Glutamatergic neuron (in vitro differentiated cells): ENCODE data around the gene SSNA1. TPM values are rescaled to one million over a fixed set of nuclear protein-coding genes. Genes with fewer than 3 reads are reported as not detected.

Experiments
- DNase-seq: peaks from one replicate; pipeline ENCODE4 v3.0.0; 2022
- H3K27ac Mint-ChIP-seq: one replicate; pipeline ENCODE4 v1.8.0; 2020; ENCODE audit warnings: mild to moderate bottlenecking, mixed read lengths, inconsistent platforms; ENCODE audit not compliant: unreplicated experiment
- H3K27me3 Mint-ChIP-seq: one replicate; pipeline ENCODE4 v1.8.0; 2020; ENCODE audit warnings: mild to moderate bottlenecking, moderate library complexity, mixed read lengths, inconsistent platforms; ENCODE audit not compliant: unreplicated experiment
- H3K36me3 Mint-ChIP-seq: one replicate; pipeline ENCODE4 v1.8.0; 2020; ENCODE audit warnings: mild to moderate bottlenecking, mixed read lengths, inconsistent platforms; ENCODE audit not compliant: unreplicated experiment
- H3K4me1 Mint-ChIP-seq: one replicate; pipeline ENCODE4 v1.8.0; 2020; ENCODE audit warnings: mild to moderate bottlenecking, low read depth, mixed read lengths, inconsistent platforms; ENCODE audit not compliant: unreplicated experiment
- H3K4me3 Mint-ChIP-seq: one replicate; pipeline ENCODE4 v1.8.0; 2020; ENCODE audit warnings: mild to moderate bottlenecking, mixed read lengths, inconsistent platforms; ENCODE audit not compliant: unreplicated experiment
- H3K9me3 Mint-ChIP-seq: one replicate; pipeline ENCODE4 v1.8.0; 2020; ENCODE audit warnings: mild to moderate bottlenecking, moderate library complexity, mixed read lengths, inconsistent platforms; ENCODE audit not compliant: unreplicated experiment
- CTCF ChIP-seq: fragments of 200-600 bp; sonication (generic); IDR thresholded peaks from one replicate; pipeline ENCODE4 v1.5.0; 2021; ENCODE audit not compliant: partially characterized antibody, unreplicated experiment
- total RNA-seq: library from RNA; stranded (reverse); fragmentation: NEBNext Ultra II Directional; extraction: Animal tissue kit (Norgen Biotek cat#: 25700); gene quantifications from one replicate; pipeline ENCODE4 v1.2.1, GENCODE V29; 2021; ENCODE audit not compliant: unreplicated experiment

The SSNA1 gene
- total RNA-seq, 1 donor from 2014 or later: 37.3 TPM

- Mint-ChIP-seq H3K9me3 (peaks cover 6% of the 10 kb centered on the region), H3K4me1 (peaks cover 3% of the 10 kb centered on the region), H3K27me3 (peaks cover 4% of the 10 kb centered on the region), H3K4me3 (peak within 1 kb of the TSS; percentile 88), H3K27ac (peak within 1 kb of the TSS; percentile 17), H3K36me3 (no peaks in the 10 kb centered on the region)
- DNase-seq: peak; percentile 57
- TF ChIP-seq CTCF: no peak
These were observed 34.0 kb downstream of the SSNA1 start, which contains the start of gene RNF208 for GRCh38 chr9:137222190-137223077. Gene RNF208, minus strand, starts transcription at chr9:137222240. Its CDS starts 1,028 bp downstream, at chr9:137221212.

GRCh38 chr9:137223078-137223970 is 34.8 kb downstream of the SSNA1 start:
- peaks cover 6% of the 10 kb centered on the region for H3K9me3 Mint-ChIP-seq
- peak overlapping the region; percentile 88 for H3K4me3 Mint-ChIP-seq
- no peaks in the 10 kb centered on the region for H3K36me3 Mint-ChIP-seq
- H3K27ac Mint-ChIP-seq: peak overlapping the region; percentile 17
- peaks cover 4% of the 10 kb centered on the region for H3K27me3 Mint-ChIP-seq
- DNase-seq: peak; percentile 94
- peaks cover 4% of the 10 kb centered on the region for H3K4me1 Mint-ChIP-seq
- no peak for TF ChIP-seq CTCF

GRCh38 chr9:137224830-137225694 is 36.6 kb downstream of the SSNA1 start, which contains the start of gene CYSRT1:
Gene CYSRT1, plus strand, starts transcription at chr9:137225174. Its CDS starts 448 bp downstream, at chr9:137225622.
- no peak for DNase-seq
- no peak for TF ChIP-seq CTCF
- Mint-ChIP-seq H3K36me3 (no peaks in the 10 kb centered on the region), H3K27ac (no peak within 1 kb of the TSS), H3K4me1 (peaks cover 2% of the 10 kb centered on the region), H3K27me3 (peaks cover 2% of the 10 kb centered on the region), H3K9me3 (no peaks in the 10 kb centered on the region), H3K4me3 (peak within 1 kb of the TSS; percentile 63)

- TF ChIP-seq CTCF: no peak
- H3K4me3 Mint-ChIP-seq: no peak overlapping the region
These were observed 37.3 kb downstream of the SSNA1 start for GRCh38 chr9:137225699-137226331.

More at GRCh38 chr9:137225699-137226331, 37.3 kb downstream of the SSNA1 start:
- Mint-ChIP-seq H3K9me3 (no peaks in the 10 kb centered on the region), H3K27me3 (peaks cover 2% of the 10 kb centered on the region), H3K36me3 (no peaks in the 10 kb centered on the region), H3K4me1 (peaks cover 2% of the 10 kb centered on the region), H3K27ac (no peak overlapping the region)
- DNase-seq: no peak
